SK-N-DZ (cell line): Measurements from ENCODE around the gene AIFM3.

Source experiments
- DNase-seq: peaks from one replicate; pipeline ENCODE4 v3.0.0-alpha.2; 2015; ENCODE audit warnings: low spot score

AIFM3 gene

DNA sequence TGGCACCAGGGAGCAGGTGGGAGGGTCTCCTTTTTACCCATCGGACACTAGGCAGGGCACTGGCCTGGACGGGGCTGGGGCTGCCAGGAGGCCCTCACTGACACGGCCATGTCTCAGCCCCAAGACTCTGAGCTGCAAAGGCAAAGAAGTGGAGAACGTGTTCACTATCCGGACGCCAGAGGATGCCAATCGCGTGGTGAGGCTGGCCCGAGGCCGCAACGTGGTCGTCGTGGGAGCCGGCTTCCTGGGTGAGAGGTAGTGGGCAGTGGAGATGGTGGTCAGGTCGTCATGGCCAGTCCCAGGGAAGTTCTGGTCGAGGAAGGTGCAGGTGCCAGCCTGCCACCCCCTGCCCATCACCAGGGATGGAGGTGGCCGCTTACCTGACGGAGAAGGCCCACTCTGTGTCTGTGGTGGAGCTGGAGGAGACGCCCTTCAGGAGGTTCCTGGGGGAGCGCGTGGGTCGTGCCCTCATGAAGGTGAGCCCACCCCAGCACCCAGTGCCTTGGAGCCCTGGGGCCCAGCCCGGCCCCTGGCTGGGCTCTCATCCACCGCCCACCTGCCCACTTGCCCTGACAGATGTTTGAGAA, 9.3 kb downstream of the AIFM3 start:
- no peak for DNase-seq

DNA sequence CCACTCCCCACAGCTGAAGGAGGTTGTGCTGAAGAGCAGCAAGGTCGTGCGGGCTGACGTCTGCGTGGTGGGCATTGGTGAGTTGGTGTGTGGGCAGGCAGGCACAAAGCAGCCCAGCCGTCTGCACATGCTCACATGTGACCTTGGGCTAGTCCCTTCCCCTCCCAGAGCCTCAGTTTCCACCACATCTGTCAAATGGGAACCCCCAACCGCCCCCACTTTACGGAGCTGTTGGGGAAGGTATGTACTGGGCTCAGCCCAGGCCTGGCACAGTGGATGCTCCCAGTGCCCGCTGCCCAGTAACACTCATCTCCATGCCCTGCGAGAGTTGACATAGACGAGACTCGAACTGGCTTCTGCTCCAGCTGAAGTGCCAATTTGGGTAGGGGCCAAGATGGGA, 10.0 kb downstream of the AIFM3 start:
- no peak for DNase-seq

DNA sequence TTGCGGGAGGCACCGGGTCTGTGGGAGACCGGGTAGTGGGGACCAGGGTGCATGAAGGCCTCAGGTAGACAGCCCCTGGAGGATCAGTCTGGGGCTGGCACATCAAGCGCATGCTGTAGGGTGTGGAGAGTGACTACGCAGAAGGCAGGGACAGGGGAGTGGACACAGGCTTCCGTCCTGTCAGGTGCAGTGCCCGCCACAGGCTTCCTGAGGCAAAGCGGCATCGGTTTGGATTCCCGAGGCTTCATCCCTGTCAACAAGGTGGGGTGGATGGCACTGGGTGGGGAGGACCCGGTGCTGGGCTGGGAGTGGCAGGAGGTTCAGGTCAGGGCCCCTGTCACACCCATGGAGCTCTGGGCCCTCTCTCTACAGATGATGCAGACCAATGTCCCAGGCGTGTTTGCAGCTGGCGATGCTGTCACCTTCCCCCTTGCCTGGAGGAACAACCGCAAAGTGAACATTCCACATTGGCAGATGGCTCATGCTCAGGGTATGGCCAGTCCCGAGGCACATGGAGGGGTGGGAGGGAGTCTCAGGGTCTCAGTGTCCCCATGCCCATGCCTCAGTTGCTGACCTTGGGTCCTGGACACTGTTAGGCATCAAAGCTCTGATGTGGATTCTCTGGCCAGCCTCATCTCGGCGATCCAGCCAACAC, 10.6 kb downstream of the AIFM3 start:
- no peak for DNase-seq

DNA sequence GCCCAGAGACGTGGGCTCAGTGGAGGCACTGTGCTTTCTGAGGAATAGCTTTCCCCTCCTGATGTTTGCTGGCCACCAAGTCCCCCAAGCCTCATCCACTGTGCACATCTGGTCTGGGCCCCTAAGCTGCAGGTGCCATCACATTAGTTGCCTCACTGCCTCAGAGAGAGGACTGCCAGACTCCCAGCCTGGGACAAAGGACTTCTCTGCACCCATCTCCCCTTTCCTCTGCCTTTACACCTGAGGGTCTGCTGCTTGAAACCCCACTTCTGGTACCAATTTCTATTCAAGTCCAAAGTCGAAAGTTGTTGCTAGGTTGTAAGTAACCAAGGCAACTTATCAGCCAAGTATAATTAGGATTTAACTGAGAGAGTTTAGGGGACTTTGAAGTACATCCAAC, 11.4 kb downstream of the AIFM3 start:
- DNase-seq: no peak

DNA sequence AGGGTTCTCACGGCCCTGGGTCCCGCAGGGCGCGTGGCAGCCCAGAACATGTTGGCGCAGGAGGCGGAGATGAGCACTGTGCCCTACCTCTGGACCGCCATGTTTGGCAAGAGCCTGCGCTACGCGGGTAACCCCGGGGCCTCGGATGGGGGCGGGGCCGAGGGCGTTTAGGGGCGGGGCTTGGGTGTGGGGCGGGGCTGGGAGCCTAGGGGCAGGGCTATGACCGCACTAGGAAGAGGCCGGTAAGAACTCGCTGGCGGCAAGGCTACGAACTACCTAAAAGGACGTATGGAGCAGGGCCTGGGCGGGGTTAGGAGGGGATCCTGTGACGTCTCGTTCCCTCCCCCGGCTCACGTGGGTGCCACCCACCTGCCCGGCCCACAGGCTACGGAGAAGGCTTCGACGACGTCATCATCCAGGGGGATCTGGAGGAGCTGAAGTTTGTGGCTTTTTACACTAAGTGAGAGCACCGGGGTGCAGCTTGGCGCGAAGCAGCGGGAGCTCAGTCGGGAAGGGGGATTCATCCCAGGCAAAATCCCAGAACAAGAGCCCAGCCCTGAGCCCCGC, 12.3 kb downstream of the AIFM3 start:
- peak; percentile 76 for DNase-seq

DNA sequence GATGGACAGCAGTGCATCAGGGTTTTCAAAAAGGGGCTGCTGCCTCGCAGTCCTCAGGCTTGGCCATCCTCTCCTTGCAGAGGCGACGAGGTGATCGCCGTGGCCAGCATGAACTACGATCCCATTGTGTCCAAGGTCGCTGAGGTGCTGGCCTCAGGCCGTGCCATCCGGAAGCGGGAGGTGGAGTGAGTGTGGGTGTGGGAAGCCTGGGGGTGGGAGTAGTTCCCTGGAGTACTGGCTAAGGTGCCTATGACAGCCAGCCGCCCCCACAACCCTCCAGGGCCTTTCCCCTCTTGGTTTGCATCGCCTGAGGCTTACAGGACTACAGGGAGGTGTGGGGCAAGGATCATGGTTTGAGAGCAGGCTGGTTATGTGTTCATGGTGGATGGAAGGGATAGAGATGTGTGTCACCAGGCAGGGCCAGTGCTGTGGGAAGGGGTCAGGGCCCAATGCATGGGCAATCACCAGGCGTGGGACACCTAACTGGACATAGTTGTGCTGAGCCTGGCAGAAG, 12.9 kb downstream of the AIFM3 start:
- no peak for DNase-seq

DNA sequence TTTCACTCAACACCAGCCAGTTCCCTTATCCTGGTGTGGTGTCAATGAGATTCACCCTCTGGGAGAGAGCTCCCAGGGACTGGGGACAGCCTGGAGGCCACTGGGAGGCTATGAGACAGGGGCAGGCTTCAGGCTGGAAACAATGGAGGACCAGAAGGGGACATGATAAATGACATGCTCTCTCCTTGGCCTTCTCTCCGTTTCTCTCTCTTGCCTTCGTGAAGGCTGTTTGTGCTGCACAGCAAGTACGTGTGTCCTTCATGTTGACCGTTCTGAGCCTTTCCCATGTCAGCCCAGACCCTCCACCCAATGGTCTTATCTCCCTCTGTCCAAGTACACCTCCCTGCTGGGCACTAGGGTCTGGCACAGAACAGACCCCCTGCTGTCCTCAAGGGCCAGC, 13.5 kb downstream of the AIFM3 start:
- DNase-seq: no peak

DNA sequence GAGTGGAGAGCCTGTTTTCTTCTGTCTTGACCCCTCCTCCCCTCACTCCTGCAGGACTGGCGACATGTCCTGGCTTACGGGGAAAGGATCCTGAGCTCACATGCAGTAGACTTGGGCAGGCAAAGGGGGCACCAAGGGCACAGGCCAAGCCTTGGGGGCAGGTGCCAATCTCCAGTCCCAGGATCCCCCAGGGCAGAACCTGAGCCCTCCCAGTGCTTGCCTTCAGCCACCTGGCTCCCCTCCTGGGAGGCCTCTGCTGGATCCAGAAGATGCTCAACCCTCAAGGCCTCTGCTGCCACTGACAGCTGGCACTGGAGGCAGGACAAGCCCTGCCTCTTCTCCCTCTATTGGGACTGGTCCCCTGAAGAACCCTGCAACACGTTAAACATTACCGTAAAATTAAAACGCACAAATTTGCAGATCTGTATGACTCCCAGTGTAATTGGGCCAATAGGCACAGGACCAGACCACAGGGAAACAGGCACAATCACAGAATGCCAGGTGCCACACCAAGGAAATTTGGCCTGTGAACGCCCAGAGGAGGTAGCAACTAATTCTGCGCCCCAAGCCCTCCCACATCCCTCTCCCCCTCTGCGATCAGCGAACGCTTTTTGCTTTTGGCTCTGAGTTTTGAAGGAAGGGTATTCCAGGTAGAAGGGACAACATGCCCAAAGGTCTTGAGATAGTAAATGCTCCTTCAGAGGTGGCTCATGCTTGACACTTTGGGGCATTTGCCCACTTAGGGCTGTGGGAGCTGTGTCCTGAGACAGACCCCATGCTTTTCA, 14.1 kb downstream of the AIFM3 start:
- no peak for DNase-seq

DNA sequence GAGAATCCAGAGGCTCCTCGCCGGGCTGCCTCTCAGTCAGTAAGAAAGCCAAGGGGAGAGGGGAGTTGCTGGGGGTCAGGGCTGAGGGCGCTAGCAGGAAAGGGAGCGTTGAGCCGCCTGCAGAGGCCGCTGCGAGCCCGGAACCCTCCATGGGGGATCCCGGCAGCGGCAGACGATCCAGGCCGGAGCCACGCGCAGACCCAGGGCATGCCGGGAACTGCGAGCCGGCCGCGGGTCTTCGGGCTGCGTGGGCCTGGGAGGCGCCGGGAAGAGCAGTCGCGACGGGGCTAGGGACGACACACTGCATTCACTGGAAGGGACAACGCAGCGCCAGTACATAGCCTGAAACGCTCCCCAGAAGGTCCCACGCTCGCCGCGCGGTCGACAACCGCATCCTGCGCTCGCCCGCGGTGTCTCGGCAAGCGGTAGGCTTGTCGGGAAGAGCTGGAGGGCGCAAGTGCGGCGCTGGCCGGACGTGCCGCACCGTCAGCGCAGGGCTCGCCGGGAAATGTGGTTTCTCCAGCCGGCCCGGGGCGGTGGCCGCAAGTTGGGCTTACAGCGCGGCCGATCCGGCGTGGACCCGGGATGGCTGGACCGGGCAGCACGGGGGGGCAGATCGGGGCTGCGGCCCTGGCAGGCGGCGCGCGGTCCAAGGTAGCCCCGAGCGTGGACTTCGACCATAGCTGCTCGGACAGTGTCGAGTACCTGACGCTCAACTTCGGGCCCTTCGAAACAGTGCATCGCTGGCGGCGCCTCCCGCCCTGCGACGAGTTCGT, 14.9 kb downstream of the AIFM3 start, which contains the start of gene LZTR1:
LZTR1 (plus strand) TSS at position 511 of the 776 bp plus-strand sequence; CDS start at position 586, 75 bp downstream.
- DNase-seq: peak; percentile 83

DNA sequence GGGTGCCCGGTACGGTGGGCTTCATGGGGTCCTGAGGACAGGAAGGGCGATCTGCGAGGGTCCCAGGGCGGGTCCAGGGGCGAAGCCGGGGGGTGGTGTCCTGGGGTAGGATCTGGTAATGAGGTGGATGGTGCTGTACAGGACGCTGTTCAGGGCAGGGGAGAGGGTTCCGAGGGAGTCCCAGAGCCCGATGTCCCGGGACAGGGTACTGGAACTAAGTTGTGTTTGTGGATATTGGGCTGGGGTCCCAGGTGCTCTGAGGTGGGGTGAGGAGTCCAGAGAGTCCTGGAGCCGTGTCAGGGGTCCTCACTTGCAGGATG, 15.5 kb downstream of the AIFM3 start:
- no peak for DNase-seq

DNA sequence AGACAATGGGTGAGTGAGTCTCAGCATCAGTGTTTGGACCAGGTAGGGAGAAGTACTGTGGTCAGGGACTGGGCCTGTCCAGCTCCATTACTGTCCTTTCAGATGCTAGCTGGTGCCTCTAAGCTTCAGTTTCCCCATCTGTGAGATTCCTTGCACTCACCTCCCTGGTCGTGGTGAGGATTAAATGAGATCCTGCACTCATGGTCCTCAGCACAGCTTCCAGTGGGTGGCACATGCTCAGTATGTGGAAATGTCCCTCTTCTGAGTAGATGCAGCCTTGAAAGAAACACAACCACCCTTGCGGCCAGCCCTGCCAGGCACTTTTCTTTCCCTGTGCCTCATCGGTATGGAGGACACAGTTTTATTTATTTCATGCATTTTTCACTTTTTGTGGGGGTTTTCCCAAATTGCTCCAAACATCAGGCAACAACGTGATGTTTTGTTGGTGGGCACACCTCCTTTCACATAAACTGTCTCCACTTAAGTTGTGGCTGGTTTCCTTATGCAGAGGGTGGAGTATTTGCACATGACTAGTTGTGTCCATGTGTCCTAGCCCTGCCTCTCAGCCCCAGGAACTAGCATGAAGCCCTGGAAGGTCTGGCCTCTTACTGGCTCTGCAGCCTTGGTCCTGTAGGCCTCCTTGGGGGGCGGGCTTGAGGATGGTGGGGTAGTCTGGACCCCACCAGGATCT, 16.2 kb downstream of the AIFM3 start:
- no peak for DNase-seq

DNA sequence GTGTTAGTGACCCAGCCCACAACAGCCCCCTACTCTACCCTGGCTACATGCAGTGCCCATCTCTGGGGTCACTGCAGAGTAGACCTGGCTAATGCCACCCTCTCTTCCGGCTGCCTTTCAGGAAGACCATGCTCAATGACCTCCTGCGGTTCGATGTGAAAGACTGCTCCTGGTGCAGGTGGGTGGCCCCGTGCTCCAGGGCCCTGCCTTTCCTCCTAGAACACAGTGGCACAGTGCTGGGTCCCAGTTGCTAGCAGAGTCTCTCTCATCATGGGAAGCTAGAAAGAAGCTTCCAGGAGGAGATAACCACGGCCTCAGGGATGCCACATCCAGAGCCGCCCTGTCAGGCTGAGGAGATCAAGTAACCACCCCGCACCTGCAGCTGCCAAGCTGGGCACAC, 18.7 kb downstream of the AIFM3 start:
- no peak for DNase-seq

DNA sequence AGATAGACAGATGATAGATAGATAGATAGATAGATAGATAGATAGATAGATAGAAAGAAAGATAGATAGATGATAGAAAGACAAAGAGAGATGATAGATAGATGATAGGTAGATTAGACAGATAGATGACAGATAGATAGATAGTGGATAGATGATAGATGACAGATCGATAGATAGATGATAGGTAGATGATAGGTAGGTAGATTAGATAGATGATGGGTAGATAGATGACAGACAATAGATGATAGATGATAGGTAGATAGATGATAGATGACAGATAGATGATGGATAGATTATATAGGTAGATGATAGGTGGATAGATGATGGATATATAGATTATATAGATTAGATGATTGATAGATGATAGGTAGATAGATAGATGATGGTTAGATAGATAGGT, 19.3 kb downstream of the AIFM3 start:
- DNase-seq: no peak

DNA sequence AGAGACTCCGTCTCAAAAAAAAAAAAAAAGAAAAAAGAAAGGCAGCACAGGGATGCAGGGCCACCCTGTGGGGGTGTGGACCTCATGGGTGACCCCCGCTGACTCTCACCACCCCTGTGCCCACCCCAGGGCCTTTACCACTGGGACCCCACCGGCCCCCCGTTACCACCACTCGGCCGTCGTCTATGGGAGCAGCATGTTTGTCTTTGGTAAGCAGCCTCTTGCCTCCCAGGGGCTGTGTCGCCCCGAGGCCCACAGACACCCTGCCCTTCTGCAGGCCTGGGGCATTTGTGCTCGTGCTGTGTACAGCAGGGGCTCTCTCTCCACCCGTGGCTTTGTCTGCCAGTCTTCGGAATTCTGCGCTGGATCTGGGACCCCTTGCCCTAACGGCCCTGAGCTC, 20.3 kb downstream of the AIFM3 start:
- no peak for DNase-seq

DNA sequence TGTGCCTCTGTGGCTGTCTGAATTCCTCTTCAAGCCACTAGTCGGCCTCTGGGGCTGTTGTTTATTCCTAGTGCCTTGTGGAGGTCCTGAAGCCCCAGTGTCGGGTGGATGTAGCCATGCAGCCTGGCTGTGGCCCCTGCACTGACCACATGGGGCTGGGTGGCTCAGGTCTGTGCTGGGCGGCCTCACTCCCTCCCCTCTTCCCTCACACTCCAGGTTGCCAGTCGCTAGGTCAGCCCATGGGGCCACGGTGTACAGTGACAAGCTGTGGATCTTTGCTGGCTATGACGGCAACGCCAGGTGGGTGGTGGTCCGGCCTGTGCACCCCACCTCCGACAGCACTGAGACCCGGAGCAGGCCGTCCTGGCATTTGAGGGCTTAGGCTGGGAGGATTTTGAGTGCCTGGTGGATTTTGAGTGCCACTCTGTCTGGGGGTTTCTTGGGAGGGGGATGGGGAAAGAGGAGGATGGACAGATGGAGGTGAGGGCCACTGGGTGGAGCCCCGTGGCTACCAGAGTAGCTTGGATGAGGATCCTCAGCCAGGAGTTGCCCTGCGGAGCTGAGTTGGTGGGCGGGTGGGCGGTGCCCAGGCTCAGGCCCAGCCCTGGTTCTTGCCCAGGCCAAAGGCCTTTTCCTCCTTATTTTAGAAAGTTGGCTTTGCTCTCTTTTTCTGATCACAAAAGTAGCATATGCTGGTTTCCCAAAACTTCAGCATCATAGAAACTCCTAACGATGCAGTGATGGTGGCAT, 21.7 kb downstream of the AIFM3 start:
- no peak for DNase-seq

DNA sequence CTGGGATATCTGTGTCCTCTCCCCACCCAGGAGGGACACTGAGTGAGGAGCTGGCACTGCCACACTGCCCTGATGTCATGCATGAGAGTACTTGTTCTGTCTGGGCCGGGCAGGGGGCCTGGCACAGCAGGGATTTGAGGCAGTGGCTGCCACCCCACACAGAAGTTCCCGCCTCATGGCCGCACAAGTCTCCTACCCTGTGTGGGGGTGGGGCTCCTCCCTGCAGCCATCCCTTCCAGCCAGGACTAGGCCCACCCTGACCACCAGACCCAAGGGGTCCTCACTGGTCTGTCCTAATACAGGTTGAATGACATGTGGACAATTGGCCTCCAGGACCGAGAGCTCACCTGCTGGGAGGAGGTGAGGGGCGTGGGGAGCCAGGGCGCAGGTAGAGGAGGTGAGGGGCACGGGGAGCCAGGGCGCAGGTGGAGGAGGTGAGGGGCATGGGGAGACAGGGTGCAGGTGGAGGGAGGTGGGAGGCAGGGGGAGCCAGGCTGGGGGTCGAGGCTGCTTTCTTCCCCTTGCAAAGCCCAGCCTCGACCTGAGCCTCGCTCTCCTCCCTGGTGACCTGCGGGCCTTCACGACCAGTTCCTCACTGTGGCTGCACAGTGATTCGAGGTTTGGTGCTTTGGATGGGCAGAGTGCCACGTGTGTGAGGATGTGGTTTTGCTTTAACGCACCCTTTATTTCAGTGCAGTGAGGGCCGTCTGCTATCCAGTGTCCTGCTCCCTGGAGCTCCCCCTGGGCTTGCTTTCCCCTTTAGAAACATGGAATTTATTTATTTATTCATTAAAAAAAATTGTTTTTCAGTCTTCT, 22.5 kb downstream of the AIFM3 start:
- no peak for DNase-seq

DNA sequence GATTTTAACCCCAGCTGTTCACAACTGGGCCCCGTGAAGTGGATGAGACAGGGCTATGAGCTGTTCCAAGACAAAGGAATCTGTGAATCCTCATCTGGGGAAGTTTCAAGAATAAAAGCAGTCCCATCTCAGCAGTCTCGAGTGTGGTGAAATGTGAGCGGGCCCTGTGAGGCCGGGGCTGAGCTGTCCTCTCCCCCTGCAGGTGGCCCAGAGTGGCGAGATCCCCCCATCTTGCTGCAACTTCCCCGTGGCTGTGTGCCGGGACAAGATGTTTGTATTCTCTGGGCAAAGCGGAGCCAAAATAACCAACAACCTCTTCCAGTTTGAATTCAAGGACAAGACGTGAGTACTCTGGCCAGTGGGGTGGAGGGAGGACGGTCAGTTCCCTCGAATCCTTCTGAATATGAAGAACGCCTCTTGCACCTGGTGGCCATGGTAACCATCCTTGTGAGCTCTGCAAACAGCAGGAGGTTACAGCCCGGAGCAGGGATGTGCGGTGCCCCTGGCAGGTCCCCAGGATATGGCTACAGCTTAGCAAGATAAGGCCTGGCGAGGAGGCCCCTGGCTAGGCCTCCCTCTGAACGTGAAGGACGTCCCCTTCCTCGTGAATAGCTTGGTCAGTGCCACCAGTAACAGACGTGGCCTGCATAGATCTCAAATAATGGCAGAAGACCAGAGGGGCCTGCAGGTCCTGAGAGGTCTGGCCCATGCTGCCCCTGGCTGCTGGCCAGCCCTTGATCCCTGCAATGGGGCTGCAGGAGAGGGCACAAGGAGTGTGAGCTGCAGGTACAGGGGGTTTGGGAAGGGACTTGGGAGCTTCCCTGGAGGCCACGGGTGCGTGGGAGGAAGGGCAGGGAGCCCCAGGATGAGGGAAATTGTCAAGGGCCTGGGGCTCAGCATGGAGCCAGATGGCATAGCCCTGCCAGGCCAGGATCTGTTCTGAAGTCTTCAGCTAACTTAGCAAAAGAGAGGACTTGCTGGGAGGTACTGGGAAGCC, 23.4 kb downstream of the AIFM3 start:
- no peak for DNase-seq
